A549 (cell line): Measurements from ENCODE around the gene DHX38. TPM values are rescaled to one million over a fixed set of nuclear protein-coding genes. Genes with fewer than 3 reads are reported as not detected.

ENCODE experiments used
- ATAC-seq, 2 experiments: fragments of 200-7000 bp in 1 of 2; fragments of >200 bp in 1 of 2; cut with Nextera tagmentation in 1 of 2; cut with Tn5 transposase in 1 of 2; 3 replicates each; pipeline versions ENCODE4 v1.8.0 to v1.9.1; 2018 to 2020; ENCODE audit warnings: mild to moderate bottlenecking in 1 of 2, moderate library complexity in 1 of 2
- CTCF ChIA-PET: fragments of 300-600 bp; sonication (Branson Sonifier 250); formaldehyde crosslinking; extraction: SDS; loops from one replicate; lab custom pipeline; 2021; ENCODE audit warnings: antibody characterized with exemption, inconsistent platforms; lab: Yijun Ruan, JAX
- POLR2A ChIA-PET: fragments of 350-600 bp; formaldehyde crosslinking; extraction: SDS; loops from one replicate; lab custom pipeline; 2021; ENCODE audit warnings: antibody characterized with exemption, inconsistent platforms; lab: Yijun Ruan, JAX
- DNase-seq, 2 experiments: peaks; one replicate each; pipeline versions ENCODE4 v3.0.0 to v3.0.0-alpha.2; 2011 to 2016; ENCODE audit warnings: low read depth in 1 of 2, low spot score in 1 of 2
- FAIRE-seq: peaks from 2 replicates; lab custom pipeline; 2011; peaks lifted over from hg19 to GRCh38; lab: Jason Lieb, UNC
- H3K27ac ChIP-seq, 2 experiments: fragments of >200 bp; sonication (Bioruptor Twin); formaldehyde crosslinking; 3 replicates each; pipeline ENCODE4 v1.5.1; 2016 to 2017
- H3K4me1 ChIP-seq: fragments of >200 bp; sonication (Bioruptor Twin); formaldehyde crosslinking; 3 replicates; pipeline ENCODE4 v1.6.1; 2016
- H3K4me2 ChIP-seq: fragments of >200 bp; sonication (Bioruptor Twin); formaldehyde crosslinking; 3 replicates; pipeline ENCODE4 v1.6.1; 2016
- H3K4me3 ChIP-seq: fragments of >200 bp; sonication (Bioruptor Twin); formaldehyde crosslinking; 3 replicates; pipeline ENCODE4 v1.5.1; 2016
- H3K9me3 ChIP-seq: fragments of >200 bp; sonication (Bioruptor Twin); formaldehyde crosslinking; 3 replicates; pipeline ENCODE4 v1.6.1; 2016
- EHMT2 ChIP-seq: fragments of 200-600 bp; sonication (generic); IDR thresholded peaks from 2 replicates; pipeline ENCODE4 v1.6.1; 2016; ENCODE audit warnings: antibody characterized with exemption, low read depth, mild to moderate bottlenecking, moderate library complexity
- HDAC2 ChIP-seq: fragments of 200-600 bp; sonication (generic); IDR thresholded peaks from 2 replicates; pipeline ENCODE4 v1.6.1; 2016
- ZSCAN20 ChIP-seq: fragments of 250-450 bp; sonication (Bioruptor Pico); IDR thresholded peaks from 2 replicates; pipeline ENCODE4 v1.8.0; 2022; ENCODE audit warnings: mild to moderate bottlenecking, moderate library complexity
- WGBS: methylation state at CpG from one replicate; pipeline ENCODE4 v1.1.6; 2017; ENCODE audit errors: missing lambda C conversion rate; 5-methylcytosine and 5-hydroxymethylcytosine counted together
- polyA plus RNA-seq, 4 experiments: library from polyadenylated mRNA; depleted of rRNA in 3 of 4; stranded (reverse); fragments of >200 nt; fragmentation: RNase III in 1 of 4; extraction: RNeasy Plus Mini Kit Qiagen cat#74134 plus additional on column Dnase treatment in 1 of 4; gene quantifications; 2 replicates in 3 of 4; 3 replicates in 1 of 4; pipeline ENCODE4 v1.2.3, GENCODE V29; 2011 to 2017
- TF ChIP-seq, protein P1 (sequence below): IDR thresholded peaks from 2 replicates; pipeline ENCODE4 v1.6.1; 2012
- TF ChIP-seq, protein P2 (sequence below): fragments of >200 bp; sonication (Bioruptor Twin); formaldehyde crosslinking; IDR thresholded peaks from 3 replicates; pipeline ENCODE4 v1.6.1; 2016

DHX38 gene
- polyA plus RNA-seq, 2 of the 4 experiments (the other 2 are of a cell fraction), result 41.9 to 80.6 TPM

DNA sequence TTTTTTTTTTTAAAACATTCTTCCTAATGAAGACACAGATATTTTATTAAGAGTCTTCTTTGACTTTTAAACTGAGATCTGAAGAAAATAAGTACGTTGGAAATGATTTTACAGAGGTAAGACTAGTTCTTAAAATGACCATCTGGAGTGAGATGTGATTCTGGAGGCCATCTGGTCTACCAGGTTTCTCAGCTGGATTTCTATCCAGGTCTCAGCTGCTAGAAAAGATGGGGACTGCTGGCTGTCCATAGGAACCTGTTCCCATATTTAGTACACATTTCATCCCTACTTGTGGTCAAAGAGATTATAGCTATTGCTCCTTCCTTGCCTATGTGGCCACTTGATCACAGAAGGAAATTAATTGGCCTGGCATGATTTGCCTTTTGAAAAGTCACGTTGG is 66.2 kb downstream of the DHX38 start:
- Histone ChIP-seq H3K4me3 (no peak overlapping the region), H3K27ac (no peak overlapping the region), H3K9me3 (no peaks in the 10 kb centered on the region), H3K4me2 (no peak overlapping the region), H3K4me1 (no peaks in the 10 kb centered on the region)
- CTCF ChIA-PET, result interaction anchor here (1.1 kb wide), 1 partner anchor 26 kb away, joined by 4 read pairs; no protein-coding TSS in a partner anchor
- POLR2A ChIA-PET, result no interaction called here
- FAIRE-seq (no peak), DNase-seq (no peak), ATAC-seq (no peak)
- TF ChIP-seq HDAC2, result no peak
- TF ChIP-seq ZSCAN20 (CRISPR knock-in tag), result no peak
- TF ChIP-seq, protein P1, sequence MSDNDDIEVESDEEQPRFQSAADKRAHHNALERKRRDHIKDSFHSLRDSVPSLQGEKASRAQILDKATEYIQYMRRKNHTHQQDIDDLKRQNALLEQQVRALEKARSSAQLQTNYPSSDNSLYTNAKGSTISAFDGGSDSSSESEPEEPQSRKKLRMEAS, result no peak
- TF ChIP-seq, protein P2, sequence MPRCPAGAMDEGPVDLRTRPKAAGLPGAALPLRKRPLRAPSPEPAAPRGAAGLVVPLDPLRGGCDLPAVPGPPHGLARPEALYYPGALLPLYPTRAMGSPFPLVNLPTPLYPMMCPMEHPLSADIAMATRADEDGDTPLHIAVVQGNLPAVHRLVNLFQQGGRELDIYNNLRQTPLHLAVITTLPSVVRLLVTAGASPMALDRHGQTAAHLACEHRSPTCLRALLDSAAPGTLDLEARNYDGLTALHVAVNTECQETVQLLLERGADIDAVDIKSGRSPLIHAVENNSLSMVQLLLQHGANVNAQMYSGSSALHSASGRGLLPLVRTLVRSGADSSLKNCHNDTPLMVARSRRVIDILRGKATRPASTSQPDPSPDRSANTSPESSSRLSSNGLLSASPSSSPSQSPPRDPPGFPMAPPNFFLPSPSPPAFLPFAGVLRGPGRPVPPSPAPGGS, result no peak
- WGBS, result 3% methylated on average over 2 of the region's 2 CpGs

DNA sequence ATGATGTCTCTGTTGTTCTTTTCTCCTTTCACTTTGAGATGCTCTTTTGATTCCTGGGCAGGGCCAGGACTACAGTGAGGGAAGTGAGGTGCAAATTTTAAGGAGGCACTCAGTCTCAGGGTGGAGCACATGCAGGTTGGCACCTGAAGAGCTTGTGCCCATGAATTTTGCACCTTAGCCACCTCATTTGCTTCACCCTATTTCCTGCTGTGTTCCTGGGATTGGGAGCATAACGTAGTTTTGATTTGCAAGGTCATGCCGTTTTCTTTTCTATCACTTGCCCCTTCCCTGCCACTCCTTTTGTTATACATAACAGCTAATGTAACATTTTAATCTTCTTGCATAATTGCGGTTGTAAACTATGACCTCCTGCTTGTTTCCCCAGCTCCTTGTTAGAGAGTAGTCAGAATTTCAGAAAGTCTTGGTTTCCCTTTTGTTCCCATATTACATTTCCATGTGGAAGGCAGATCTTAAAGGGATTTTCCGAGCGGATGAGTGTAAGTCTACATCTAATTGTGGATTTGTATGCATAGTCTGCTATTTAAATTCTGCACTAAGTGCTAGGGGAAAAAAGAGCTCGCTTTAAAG is 68.6 kb downstream of the DHX38 start:
- no peak overlapping the region for H3K4me3 ChIP-seq
- no peak for ATAC-seq
- CTCF ChIA-PET, result interaction anchor here (1.1 to 1.4 kb wide), 2 partner anchors 9 to 11 kb away, joined by 3 read pairs; partner anchors contain the start of gene PMFBP1

More for the DNA sequence above, 68.6 kb downstream of the DHX38 start:
- H3K4me2 ChIP-seq, result no peak overlapping the region
- DNase-seq (no peak), FAIRE-seq (no peak)
- WGBS, result 38% methylated on average over 6 of the region's 6 CpGs
- H3K9me3 ChIP-seq, result no peaks in the 10 kb centered on the region
- TF ChIP-seq EHMT2, result no peak
- no peak overlapping the region for H3K27ac ChIP-seq
- H3K4me1 ChIP-seq, result no peaks in the 10 kb centered on the region
- POLR2A ChIA-PET, result no interaction called here

Other genes with a start within 250 kb of the DHX38 start
- gene ATXN1L, start 247.9 kb upstream of the DHX38 start, polyA plus RNA-seq (2011; rRNA removed), result 16.9 and 18.2 TPM in 2 replicates
- 16.2 to 17.7 TPM (median 17.4 TPM) in 3 replicates for gene ATXN1L, start 247.9 kb upstream of the DHX38 start, polyA plus RNA-seq (2017; fragmentation: RNase III; extraction: RNeasy Plus Mini Kit Qiagen cat#74134 plus additional on column Dnase treatment)
- gene ZNF821, start 209.7 kb upstream of the DHX38 start, polyA plus RNA-seq (2011; rRNA removed), result 3.6 and 4.5 TPM in 2 replicates
- 2.7 to 3.8 TPM (median 3.4 TPM) in 3 replicates for gene ZNF821, start 209.7 kb upstream of the DHX38 start, polyA plus RNA-seq (2017; fragmentation: RNase III; extraction: RNeasy Plus Mini Kit Qiagen cat#74134 plus additional on column Dnase treatment)
- 290 and 297 TPM in 2 replicates for gene IST1, start 198.3 kb upstream of the DHX38 start, polyA plus RNA-seq (2011; rRNA removed)
- gene IST1, start 198.3 kb upstream of the DHX38 start, polyA plus RNA-seq (2017; fragmentation: RNase III; extraction: RNeasy Plus Mini Kit Qiagen cat#74134 plus additional on column Dnase treatment), result 178 to 184 TPM (median 183 TPM) in 3 replicates
- 0.01 TPM in 1 of 2 replicates, not detected in the other for gene PKD1L3, start 93.4 kb upstream of the DHX38 start, polyA plus RNA-seq (2011; rRNA removed)
- gene PKD1L3, start 93.4 kb upstream of the DHX38 start, polyA plus RNA-seq (2017; fragmentation: RNase III; extraction: RNeasy Plus Mini Kit Qiagen cat#74134 plus additional on column Dnase treatment), result not detected in 3 replicates
- gene DHODH, start 85.1 kb upstream of the DHX38 start, polyA plus RNA-seq (2011; rRNA removed), result 10.1 and 13.2 TPM in 2 replicates
- 9.7 to 11.0 TPM (median 10.5 TPM) in 3 replicates for gene DHODH, start 85.1 kb upstream of the DHX38 start, polyA plus RNA-seq (2017; fragmentation: RNase III; extraction: RNeasy Plus Mini Kit Qiagen cat#74134 plus additional on column Dnase treatment)
- 0.23 and 0.28 TPM in 2 replicates for gene HP, start 39.3 kb upstream of the DHX38 start, polyA plus RNA-seq (2011; rRNA removed)
- gene HP, start 39.3 kb upstream of the DHX38 start, polyA plus RNA-seq (2017; fragmentation: RNase III; extraction: RNeasy Plus Mini Kit Qiagen cat#74134 plus additional on column Dnase treatment), result not detected in 3 replicates
- gene HPR, start 30.6 kb upstream of the DHX38 start, polyA plus RNA-seq (2011; rRNA removed), result not detected in 2 replicates
- not detected in 3 replicates for gene HPR, start 30.6 kb upstream of the DHX38 start, polyA plus RNA-seq (2017; fragmentation: RNase III; extraction: RNeasy Plus Mini Kit Qiagen cat#74134 plus additional on column Dnase treatment)
- 22.7 and 32.7 TPM in 2 replicates for gene TXNL4B, start 227 bp upstream of the DHX38 start, polyA plus RNA-seq (2011; rRNA removed)
- gene TXNL4B, start 227 bp upstream of the DHX38 start, polyA plus RNA-seq (2017; fragmentation: RNase III; extraction: RNeasy Plus Mini Kit Qiagen cat#74134 plus additional on column Dnase treatment), result 15.7 to 17.9 TPM (median 16.4 TPM) in 3 replicates
- gene PMFBP1, start 78.3 kb downstream of the DHX38 start, polyA plus RNA-seq (2011; rRNA removed), result 0.22 and 0.37 TPM in 2 replicates
- gene PMFBP1, start 78.3 kb downstream of the DHX38 start, polyA plus RNA-seq (2017; fragmentation: RNase III; extraction: RNeasy Plus Mini Kit Qiagen cat#74134 plus additional on column Dnase treatment), result 0.05 to 0.20 TPM (median 0.16 TPM) in 3 replicates